HFFc6 (cell line): ENCODE data around the gene DHX40. TPM values are rescaled to one million over a fixed set of nuclear protein-coding genes. Genes with fewer than 3 reads are reported as not detected.
"Not testable (repeated sequence)": the region's sequence is repeated elsewhere in the genome, so short reads cannot be mapped to it uniquely, and the experiment has no call there.

Source experiments
- DNase-seq: peaks from one replicate; pipeline ENCODE4 v3.0.0-alpha.2; 2018
- H3K27ac Mint-ChIP-seq: 2 replicates; pipeline ENCODE4 v1.8.0; 2020; ENCODE audit warnings: mild to moderate bottlenecking, mixed read lengths
- H3K27me3 Mint-ChIP-seq: 2 replicates; pipeline ENCODE4 v1.8.0; 2021; ENCODE audit warnings: mild to moderate bottlenecking, moderate library complexity, mixed read lengths; ENCODE audit not compliant: insufficient read depth
- H3K36me3 Mint-ChIP-seq: 2 replicates; pipeline ENCODE4 v1.8.0; 2021; ENCODE audit warnings: low read depth, mixed read lengths
- H3K4me1 Mint-ChIP-seq: 2 replicates; pipeline ENCODE4 v1.8.0; 2020; ENCODE audit warnings: low read depth, mixed read lengths
- H3K4me3 Mint-ChIP-seq: 2 replicates; pipeline ENCODE4 v1.8.0; 2020; ENCODE audit warnings: mild to moderate bottlenecking, moderate library complexity, mixed read lengths
- H3K9me3 Mint-ChIP-seq: 2 replicates; pipeline ENCODE4 v1.8.0; 2020; ENCODE audit warnings: mild to moderate bottlenecking, mixed read lengths
- total RNA-seq, 6 experiments: library from RNA; stranded (reverse); fragmentation: NEBNext Ultra II Directional; extraction: Animal tissue kit (Norgen Biotek cat#: 25700); gene quantifications; 2 replicates in 1 of 6; 3 replicates in 5 of 6; pipeline ENCODE4 v1.2.3, GENCODE V29; 2021
- TF ChIP-seq, protein P1 (sequence below): fragments of 200-600 bp; sonication (generic); IDR thresholded peaks from 2 replicates; pipeline ENCODE4 v1.5.0; 2021; ENCODE audit warnings: antibody characterized with exemption, mild to moderate bottlenecking

The DHX40 gene
- total RNA-seq, 6 experiments from 2014 or later: 24.8 to 31.4 (median 28.5) TPM

DNA sequence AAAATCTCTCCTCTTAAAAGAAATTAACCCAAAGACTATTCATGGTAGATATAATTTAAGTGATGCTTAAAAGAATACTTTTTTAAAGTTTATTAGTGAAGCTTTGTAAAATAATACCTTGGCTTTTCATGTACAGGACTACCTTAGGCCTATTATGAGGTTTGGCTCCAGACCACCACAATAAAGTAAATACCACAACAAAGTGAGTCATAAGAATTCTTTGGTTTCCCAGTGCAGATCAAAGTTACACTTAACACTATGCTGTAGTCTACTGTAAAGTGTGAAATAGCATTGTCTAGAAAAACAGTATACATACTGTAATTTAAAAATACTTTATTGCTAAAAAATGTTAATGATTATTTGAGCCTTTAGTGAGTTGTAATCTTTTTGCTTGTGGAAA lies 85.9 kb downstream of the DHX40 start:
- DNase-seq: peak; percentile 27
- peaks cover 84% of the 10 kb centered on the region for H3K4me1 Mint-ChIP-seq
- peaks cover 82% of the 10 kb centered on the region for H3K36me3 Mint-ChIP-seq
- peaks cover 2% of the 10 kb centered on the region; the same call in 1 of the 2 replicates for H3K27me3 Mint-ChIP-seq
- TF ChIP-seq, protein P1, sequence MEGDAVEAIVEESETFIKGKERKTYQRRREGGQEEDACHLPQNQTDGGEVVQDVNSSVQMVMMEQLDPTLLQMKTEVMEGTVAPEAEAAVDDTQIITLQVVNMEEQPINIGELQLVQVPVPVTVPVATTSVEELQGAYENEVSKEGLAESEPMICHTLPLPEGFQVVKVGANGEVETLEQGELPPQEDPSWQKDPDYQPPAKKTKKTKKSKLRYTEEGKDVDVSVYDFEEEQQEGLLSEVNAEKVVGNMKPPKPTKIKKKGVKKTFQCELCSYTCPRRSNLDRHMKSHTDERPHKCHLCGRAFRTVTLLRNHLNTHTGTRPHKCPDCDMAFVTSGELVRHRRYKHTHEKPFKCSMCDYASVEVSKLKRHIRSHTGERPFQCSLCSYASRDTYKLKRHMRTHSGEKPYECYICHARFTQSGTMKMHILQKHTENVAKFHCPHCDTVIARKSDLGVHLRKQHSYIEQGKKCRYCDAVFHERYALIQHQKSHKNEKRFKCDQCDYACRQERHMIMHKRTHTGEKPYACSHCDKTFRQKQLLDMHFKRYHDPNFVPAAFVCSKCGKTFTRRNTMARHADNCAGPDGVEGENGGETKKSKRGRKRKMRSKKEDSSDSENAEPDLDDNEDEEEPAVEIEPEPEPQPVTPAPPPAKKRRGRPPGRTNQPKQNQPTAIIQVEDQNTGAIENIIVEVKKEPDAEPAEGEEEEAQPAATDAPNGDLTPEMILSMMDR: no peak
- H3K27ac Mint-ChIP-seq: peak overlapping the region; percentile 79
- H3K4me3 Mint-ChIP-seq: peak overlapping the region; percentile 10; the same call in 1 of the 2 replicates
- peaks cover 4% of the 10 kb centered on the region; the same call in 1 of the 2 replicates for H3K9me3 Mint-ChIP-seq

DNA sequence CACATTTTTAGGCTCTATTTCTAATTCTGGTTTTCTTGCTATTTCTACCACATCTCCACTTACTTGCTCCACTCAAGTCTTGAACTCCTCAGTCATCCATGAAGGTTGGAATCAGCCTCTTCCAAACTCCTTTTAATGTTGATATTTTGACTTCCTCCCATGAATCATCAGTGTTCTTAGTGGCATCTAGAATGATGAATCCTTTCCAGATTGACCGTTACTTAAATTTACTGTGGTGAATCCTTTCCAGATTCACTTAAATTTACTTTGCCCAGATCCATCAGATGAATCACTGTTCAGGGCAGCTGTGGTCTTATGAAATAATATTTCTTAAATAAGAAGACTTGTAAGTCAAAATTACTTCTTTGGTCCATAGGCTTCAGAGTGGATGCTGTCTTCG lies 86.7 kb downstream of the DHX40 start:
- Mint-ChIP-seq H3K4me1 (peaks cover 84% of the 10 kb centered on the region), H3K4me3 (peak overlapping the region; percentile 51), H3K27me3 (peaks cover 2% of the 10 kb centered on the region; the same call in 1 of the 2 replicates), H3K9me3 (peaks cover 4% of the 10 kb centered on the region; the same call in 1 of the 2 replicates), H3K27ac (peak overlapping the region; percentile 79), H3K36me3 (peaks cover 74% of the 10 kb centered on the region)
- DNase-seq: peak; percentile 75
- TF ChIP-seq, protein P1: no peak

DNA sequence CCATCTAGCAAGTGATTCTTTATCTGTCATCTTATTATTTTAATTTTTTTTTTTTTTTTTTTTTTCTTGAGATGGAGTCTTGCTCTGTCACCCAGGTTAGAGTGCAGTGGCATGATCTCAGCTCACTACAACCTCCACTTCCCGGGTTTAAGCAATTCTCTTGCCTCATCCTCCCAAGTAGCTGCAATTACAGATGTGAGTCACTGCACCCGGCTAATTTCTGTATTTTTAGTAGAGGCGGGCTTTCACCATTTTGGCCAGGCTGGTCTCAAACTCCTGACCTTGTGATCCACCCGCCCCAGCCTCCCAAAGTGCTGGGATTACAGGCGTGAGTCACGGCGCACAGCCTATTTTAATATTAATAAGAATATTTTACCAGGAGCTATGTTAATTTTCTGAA lies 91.2 kb downstream of the DHX40 start:
- peak; percentile 91 for DNase-seq
- H3K9me3 Mint-ChIP-seq, H3K4me3 Mint-ChIP-seq, H3K27me3 Mint-ChIP-seq: not testable (repeated sequence)
- Mint-ChIP-seq H3K27ac (peak overlapping the region; percentile 51), H3K36me3 (peaks cover 63% of the 10 kb centered on the region), H3K4me1 (peaks cover 65% of the 10 kb centered on the region)

Other genes starting within 250 kb of the DHX40 start
- gene YPEL2, start 234.0 kb upstream of the DHX40 start, total RNA-seq: 1 to 10 TPM; 2.9 to 8.8 (median 4.6) TPM
- 100 to 1,000 TPM; 354 to 460 (median 397) TPM for gene CLTC, start 54.3 kb downstream of the DHX40 start, total RNA-seq
- gene PTRH2, start 141.8 kb downstream of the DHX40 start, total RNA-seq: 10 to 100 TPM; 20.7 to 31.8 (median 23.0) TPM
- gene VMP1, start 142.0 kb downstream of the DHX40 start, total RNA-seq: 100 to 1,000 TPM; 121 to 155 (median 149) TPM